Activated naive CD8-positive, alpha-beta T cell (primary cell): ENCODE data around the gene CD163L1.

Source experiments
- H3K27ac Mint-ChIP-seq: one replicate; pipeline ENCODE4 v1.8.0; 2021; ENCODE audit warnings: mixed read lengths
- H3K27me3 Mint-ChIP-seq: one replicate; pipeline ENCODE4 v1.8.0; 2021; ENCODE audit warnings: mixed read lengths
- H3K36me3 Mint-ChIP-seq: one replicate; pipeline ENCODE4 v1.8.0; 2021; ENCODE audit warnings: mixed read lengths
- H3K4me1 Mint-ChIP-seq: one replicate; pipeline ENCODE4 v1.8.0; 2021; ENCODE audit warnings: low read depth, mixed read lengths
- H3K4me3 Mint-ChIP-seq: one replicate; pipeline ENCODE4 v1.8.0; 2021; ENCODE audit warnings: mild to moderate bottlenecking, mixed read lengths
- H3K9me3 Mint-ChIP-seq: one replicate; pipeline ENCODE4 v1.8.0; 2021; ENCODE audit warnings: low read depth, mixed read lengths

The CD163L1 gene

GRCh38 chr12:7322599-7322998, 121.4 kb downstream of the CD163L1 start:
- Mint-ChIP-seq H3K27ac (no peak overlapping the region), H3K4me1 (no peaks in the 10 kb centered on the region), H3K9me3 (no peaks in the 10 kb centered on the region), H3K36me3 (no peaks in the 10 kb centered on the region), H3K27me3 (peaks cover 4% of the 10 kb centered on the region), H3K4me3 (no peak overlapping the region)

- no peaks in the 10 kb centered on the region for H3K36me3 Mint-ChIP-seq
- H3K27ac Mint-ChIP-seq, result no peak overlapping the region
- no peaks in the 10 kb centered on the region for H3K4me1 Mint-ChIP-seq
- H3K9me3 Mint-ChIP-seq, result no peaks in the 10 kb centered on the region
- no peak overlapping the region for H3K4me3 Mint-ChIP-seq
- H3K27me3 Mint-ChIP-seq, result peaks cover 4% of the 10 kb centered on the region
These were observed 122.3 kb downstream of the CD163L1 start for GRCh38 chr12:7321624-7322023.

DNA sequence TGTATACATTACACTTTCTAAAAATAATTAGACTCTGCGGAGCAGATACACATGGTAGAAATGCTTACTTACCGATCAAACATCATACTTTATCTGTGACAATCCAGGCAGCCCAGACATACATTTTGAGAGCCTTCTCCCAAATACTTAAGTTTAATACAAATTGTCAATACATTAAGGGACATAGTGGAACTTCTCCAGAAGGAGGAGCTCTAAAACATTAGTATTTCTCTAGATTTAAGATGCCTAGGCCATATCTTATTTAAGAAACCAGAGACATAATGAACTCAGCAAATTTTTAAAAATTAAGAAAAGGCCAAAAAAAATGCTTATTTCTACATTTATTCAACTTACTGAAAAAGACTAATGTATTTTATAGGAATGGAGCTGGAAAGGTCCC, 124.0 kb downstream of the CD163L1 start:
- Mint-ChIP-seq H3K9me3 (no peaks in the 10 kb centered on the region), H3K4me3 (no peak overlapping the region), H3K27ac (no peak overlapping the region), H3K4me1 (no peaks in the 10 kb centered on the region), H3K36me3 (no peaks in the 10 kb centered on the region), H3K27me3 (peaks cover 3% of the 10 kb centered on the region)

GRCh38 chr12:7310070-7310469, 133.9 kb downstream of the CD163L1 start:
- H3K4me1 Mint-ChIP-seq, result no peaks in the 10 kb centered on the region
- H3K27me3 Mint-ChIP-seq, result peaks cover 5% of the 10 kb centered on the region
- no peak overlapping the region for H3K27ac Mint-ChIP-seq
- H3K4me3 Mint-ChIP-seq, result no peak overlapping the region
- H3K9me3 Mint-ChIP-seq, result no peaks in the 10 kb centered on the region
- H3K36me3 Mint-ChIP-seq, result no peaks in the 10 kb centered on the region
